A673 (cell line): Measurements from ENCODE around the gene VSIG2. TPM values are rescaled to one million over a fixed set of nuclear protein-coding genes. Genes with fewer than 3 reads are reported as not detected.

Experiments used
- BruUV-seq: library from RNA; stranded (reverse); fragments of 400-500 nt; replicated peaks from 2 replicates; lab custom pipeline; 2021; lab: Mats Ljungman, UMichigan
- CTCF ChIA-PET: fragments of 300-600 bp; sonication (Branson Sonifier 250); formaldehyde crosslinking; loops from one replicate; lab custom pipeline; 2022; ENCODE audit warnings: antibody characterized with exemption; lab: Charles Lee
- POLR2A ChIA-PET: fragments of 300-600 bp; sonication (Branson Sonifier 250); formaldehyde crosslinking; loops from one replicate; lab custom pipeline; 2022; ENCODE audit warnings: antibody characterized with exemption; ENCODE audit not compliant: low non-redundant PET; lab: Charles Lee
- DNase-seq: peaks from one replicate; pipeline ENCODE4 v3.0.0-alpha.2; 2015; ENCODE audit warnings: low spot score
- H3K27ac ChIP-seq: fragments of 200-600 bp; sonication (generic); 2 replicates; pipeline ENCODE4 v1.5.1; 2016; ENCODE audit warnings: mixed run types, low read depth, mild to moderate bottlenecking, mixed read lengths, antibody characterized with exemption, low read length; ENCODE audit not compliant: poor library complexity, severe bottlenecking
- H3K27me3 ChIP-seq: fragments of 200-600 bp; sonication (generic); replicated peaks from 2 replicates; pipeline ENCODE4 v1.6.1; 2017; ENCODE audit warnings: mixed run types, low read depth, mild to moderate bottlenecking, mixed read lengths, antibody characterized with exemption, low read length; ENCODE audit not compliant: insufficient read depth, poor library complexity
- H3K36me3 ChIP-seq: fragments of 200-600 bp; sonication (generic); 2 replicates; pipeline ENCODE4 v1.6.1; 2016; ENCODE audit warnings: mixed run types, mild to moderate bottlenecking, mixed read lengths, antibody characterized with exemption, low read length; ENCODE audit not compliant: insufficient read depth, poor library complexity, severe bottlenecking
- H3K4me1 ChIP-seq: fragments of 200-600 bp; sonication (generic); 2 replicates; pipeline ENCODE4 v1.6.1; 2017; ENCODE audit warnings: mixed run types, mild to moderate bottlenecking, mixed read lengths, antibody characterized with exemption, low read length; ENCODE audit not compliant: insufficient read depth, poor library complexity, severe bottlenecking
- H3K4me3 ChIP-seq: fragments of 200-600 bp; sonication (generic); 2 replicates; pipeline ENCODE4 v1.5.1; 2016; ENCODE audit warnings: low read depth, mixed run types, mild to moderate bottlenecking, mixed read lengths, low read length; ENCODE audit not compliant: poor library complexity, severe bottlenecking
- H3K9me3 ChIP-seq: fragments of 200-600 bp; sonication (generic); 2 replicates; pipeline ENCODE4 v1.6.1; 2016; ENCODE audit warnings: mixed run types, low read depth, mild to moderate bottlenecking, mixed read lengths, antibody characterized with exemption, low read length; ENCODE audit not compliant: poor library complexity, severe bottlenecking
- CTCF ChIP-seq: fragments of 300-800, 200-600 bp; sonication (generic); conservative IDR thresholded peaks from 2 replicates; pipeline ENCODE4 v1.5.1; 2017; ENCODE audit warnings: low read depth, mild to moderate bottlenecking, antibody characterized with exemption, low read length, moderate library complexity, mixed read lengths
- EZH2 ChIP-seq: fragments of 200-600 bp; sonication (generic); IDR thresholded peaks from 2 replicates; pipeline ENCODE4 v1.6.1; 2017; ENCODE audit warnings: borderline replicate concordance, low read depth, mild to moderate bottlenecking, mixed read lengths, antibody characterized with exemption, low read length; ENCODE audit not compliant: poor library complexity, severe bottlenecking
- intact Hi-C: fragments of 100-400 bp; cut with micrococcal nuclease; formaldehyde crosslinking; loops from one replicate; pipeline ENCODE4 v1.10.0; 2022; ENCODE audit not compliant: unreplicated experiment
- total RNA-seq: library from RNA; stranded (reverse); gene quantifications from 2 replicates; pipeline ENCODE4 v1.2.3, GENCODE V29; 2021

VSIG2 gene
- total RNA-seq, 1 experiment from 2014 or later, result not detected

- no peak overlapping the region for H3K4me3 ChIP-seq
- ChIA-PET CTCF (interaction anchor here (0.5 to 1.4 kb wide), 3 partner anchors 10 to 83 kb away, joined by 5 to 8 read pairs (median 5); no protein-coding TSS in a partner anchor), POLR2A (interaction anchor here (1.1 kb wide), 1 partner anchor 50 kb away, joined by 3 read pairs; no protein-coding TSS in a partner anchor)
- intact Hi-C loops, result no loop called here
- H3K9me3 ChIP-seq, result no peaks in the 10 kb centered on the region
- DNase-seq, result no peak
- no peak overlapping the region for H3K27ac ChIP-seq
- H3K4me1 ChIP-seq, result no peaks in the 10 kb centered on the region
- H3K27me3 ChIP-seq, result no peaks in the 10 kb centered on the region
- BruUV-seq, result no TSS peak
- H3K36me3 ChIP-seq, result no peaks in the 10 kb centered on the region
- TF ChIP-seq EZH2, result no peak
- no peak for TF ChIP-seq CTCF
These were observed 532 bp upstream of the VSIG2 start for GRCh38 chr11:124752471-124753102.

- Histone ChIP-seq H3K27me3 (no peaks in the 10 kb centered on the region), H3K4me1 (peaks cover under 1% of the 10 kb centered on the region), H3K36me3 (no peaks in the 10 kb centered on the region), H3K27ac (no peak overlapping the region), H3K4me3 (no peak overlapping the region), H3K9me3 (no peaks in the 10 kb centered on the region)
- DNase-seq, result no peak
- BruUV-seq, result no TSS peak
- intact Hi-C loops, result no loop called here
- TF ChIP-seq EZH2, result no peak
- TF ChIP-seq CTCF, result no peak
- CTCF ChIA-PET, result no interaction called here
- POLR2A ChIA-PET, result no interaction called here
These were observed 689 bp downstream of the VSIG2 start for GRCh38 chr11:124751391-124751740.

- no peak for DNase-seq
- H3K27ac ChIP-seq, result no peak overlapping the region
- ChIA-PET CTCF (no interaction called here), POLR2A (no interaction called here)
- H3K9me3 ChIP-seq, result no peaks in the 10 kb centered on the region
- intact Hi-C loops, result no loop called here
- H3K36me3 ChIP-seq, result no peaks in the 10 kb centered on the region
- no peaks in the 10 kb centered on the region for H3K27me3 ChIP-seq
- TF ChIP-seq EZH2, result no peak
- TF ChIP-seq CTCF, result no peak
- no peak overlapping the region for H3K4me3 ChIP-seq
- no TSS peak for BruUV-seq
- peaks cover 11% of the 10 kb centered on the region for H3K4me1 ChIP-seq
These were observed 2.1 kb downstream of the VSIG2 start for GRCh38 chr11:124749912-124750311.
